ENCODE measurements around the gene FLNA.

The FLNA gene

DNA sequence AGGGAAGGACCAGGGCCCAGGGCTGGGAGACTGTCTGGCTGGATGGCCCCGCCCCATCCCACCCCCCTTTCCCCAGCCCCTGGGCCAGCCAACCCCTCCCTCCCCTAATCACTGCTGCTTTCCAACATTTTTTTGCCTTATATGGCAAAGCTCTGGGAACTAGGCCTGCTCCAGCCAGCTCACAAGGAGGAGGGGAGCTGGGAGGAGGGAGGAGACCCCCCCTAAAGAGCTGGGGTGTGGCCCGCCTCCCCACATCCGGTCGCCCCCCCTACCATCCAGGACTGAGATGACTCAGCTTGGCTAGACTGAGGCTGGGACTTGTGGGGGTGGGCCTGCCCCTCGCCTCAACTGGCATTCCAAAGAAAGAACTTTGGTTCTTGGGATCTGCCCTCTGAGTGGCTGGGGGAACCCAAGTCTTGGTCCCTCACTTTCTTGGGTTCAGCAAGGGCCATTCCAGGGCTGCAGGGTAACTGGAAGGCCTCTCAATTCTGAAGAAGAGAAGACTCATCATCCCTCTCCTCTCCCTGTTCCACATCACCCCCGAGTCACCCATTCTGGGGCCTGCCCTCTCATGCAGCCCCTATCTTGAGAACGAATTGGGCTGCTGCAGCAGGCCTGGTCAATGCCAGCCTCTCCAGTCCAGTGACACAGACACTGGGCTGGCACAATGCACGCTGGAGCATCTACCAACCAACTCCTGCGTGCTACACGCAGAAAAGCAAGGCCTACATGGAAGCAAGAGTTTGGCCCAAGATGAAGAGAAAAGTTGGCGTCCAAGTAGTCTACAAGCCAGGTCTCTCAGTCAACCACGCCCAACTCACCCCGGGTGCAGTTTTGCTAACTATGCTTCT lies 4.8 kb downstream of the FLNA start:
- TF ChIP-seq, protein P1, sequence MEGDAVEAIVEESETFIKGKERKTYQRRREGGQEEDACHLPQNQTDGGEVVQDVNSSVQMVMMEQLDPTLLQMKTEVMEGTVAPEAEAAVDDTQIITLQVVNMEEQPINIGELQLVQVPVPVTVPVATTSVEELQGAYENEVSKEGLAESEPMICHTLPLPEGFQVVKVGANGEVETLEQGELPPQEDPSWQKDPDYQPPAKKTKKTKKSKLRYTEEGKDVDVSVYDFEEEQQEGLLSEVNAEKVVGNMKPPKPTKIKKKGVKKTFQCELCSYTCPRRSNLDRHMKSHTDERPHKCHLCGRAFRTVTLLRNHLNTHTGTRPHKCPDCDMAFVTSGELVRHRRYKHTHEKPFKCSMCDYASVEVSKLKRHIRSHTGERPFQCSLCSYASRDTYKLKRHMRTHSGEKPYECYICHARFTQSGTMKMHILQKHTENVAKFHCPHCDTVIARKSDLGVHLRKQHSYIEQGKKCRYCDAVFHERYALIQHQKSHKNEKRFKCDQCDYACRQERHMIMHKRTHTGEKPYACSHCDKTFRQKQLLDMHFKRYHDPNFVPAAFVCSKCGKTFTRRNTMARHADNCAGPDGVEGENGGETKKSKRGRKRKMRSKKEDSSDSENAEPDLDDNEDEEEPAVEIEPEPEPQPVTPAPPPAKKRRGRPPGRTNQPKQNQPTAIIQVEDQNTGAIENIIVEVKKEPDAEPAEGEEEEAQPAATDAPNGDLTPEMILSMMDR (IDR thresholded peaks at IDR 0.05): no peak

DNA sequence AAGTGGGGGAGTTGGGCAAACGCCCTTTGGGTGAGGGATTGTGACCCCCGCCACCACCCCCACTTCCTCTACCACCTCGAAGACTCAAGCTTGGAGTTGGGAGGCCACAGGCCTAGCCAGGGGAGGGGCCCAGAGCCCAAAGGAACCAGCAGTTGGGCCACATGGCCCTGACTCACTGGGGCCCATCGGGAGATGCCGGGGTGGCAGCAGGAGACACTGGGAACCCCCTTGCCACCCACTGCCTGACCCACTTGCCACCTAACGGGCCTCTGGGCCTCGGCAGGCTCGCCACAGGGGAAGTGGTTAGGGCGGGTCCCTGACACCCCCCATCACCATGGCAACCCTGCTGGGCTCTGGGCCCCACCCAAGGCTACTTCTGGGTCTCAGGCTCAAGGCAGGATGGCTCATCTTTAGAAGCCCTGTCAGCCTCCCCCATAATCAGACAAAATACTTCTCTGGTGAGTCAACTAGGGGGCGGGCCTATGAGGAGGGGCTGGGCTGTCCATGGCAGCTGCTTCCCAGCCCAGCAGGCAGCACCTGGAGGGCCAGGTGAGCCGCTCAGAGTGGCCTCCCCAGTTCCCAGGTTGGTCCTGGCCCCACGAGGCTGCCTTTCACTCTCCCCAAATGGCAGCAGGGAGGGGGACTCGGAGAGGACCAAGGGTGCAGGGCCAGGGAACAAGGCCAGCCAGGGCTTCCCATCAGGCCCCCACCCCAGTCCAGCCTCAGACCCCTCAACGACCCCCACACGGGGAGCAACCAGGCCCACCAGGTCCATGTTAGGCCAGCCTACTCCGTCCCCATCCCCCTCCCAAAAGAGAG lies 5.6 kb downstream of the FLNA start:
- TF ChIP-seq, protein P1 (IDR thresholded peaks at IDR 0.05): no peak
- H3K27ac ChIP-seq: peak overlapping the region; percentile 47
- no peak overlapping the region for H3K4me2 ChIP-seq (ENCODE audit: low read length)
- no peak overlapping the region for H2AFZ ChIP-seq
- H3K36me3 ChIP-seq (ENCODE audit: control insufficient read depth, insufficient read depth, low read length): no peaks in the 10 kb centered on the region
- H3K27me3 ChIP-seq (ENCODE audit: control insufficient read depth, insufficient read depth, low read length): no peaks in the 10 kb centered on the region
- no peaks in the 10 kb centered on the region for H3K9me3 ChIP-seq (ENCODE audit: control insufficient read depth, low read length)
- no peak overlapping the region for H3K4me3 ChIP-seq (ENCODE audit: low read depth, low read length)
- H3K79me2 ChIP-seq: no peaks in the 10 kb centered on the region
- no peak overlapping the region for H3K9ac ChIP-seq
- H3K4me1 ChIP-seq: no peaks in the 10 kb centered on the region

More for the DNA sequence above, 4.8 kb downstream of the FLNA start:
- Histone ChIP-seq H3K27ac (peak overlapping the region; percentile 47), H3K4me1 (no peaks in the 10 kb centered on the region), H3K27me3 (ENCODE audit: control insufficient read depth, insufficient read depth, low read length) (no peaks in the 10 kb centered on the region), H3K9ac (no peak overlapping the region), H3K4me2 (ENCODE audit: low read length) (no peak overlapping the region), H3K36me3 (ENCODE audit: control insufficient read depth, insufficient read depth, low read length) (no peaks in the 10 kb centered on the region), H3K79me2 (no peaks in the 10 kb centered on the region), H3K4me3 (ENCODE audit: low read depth, low read length) (peak overlapping the region; percentile 9), H2AFZ (no peak overlapping the region), H3K9me3 (ENCODE audit: control insufficient read depth, low read length) (no peaks in the 10 kb centered on the region)

DNA sequence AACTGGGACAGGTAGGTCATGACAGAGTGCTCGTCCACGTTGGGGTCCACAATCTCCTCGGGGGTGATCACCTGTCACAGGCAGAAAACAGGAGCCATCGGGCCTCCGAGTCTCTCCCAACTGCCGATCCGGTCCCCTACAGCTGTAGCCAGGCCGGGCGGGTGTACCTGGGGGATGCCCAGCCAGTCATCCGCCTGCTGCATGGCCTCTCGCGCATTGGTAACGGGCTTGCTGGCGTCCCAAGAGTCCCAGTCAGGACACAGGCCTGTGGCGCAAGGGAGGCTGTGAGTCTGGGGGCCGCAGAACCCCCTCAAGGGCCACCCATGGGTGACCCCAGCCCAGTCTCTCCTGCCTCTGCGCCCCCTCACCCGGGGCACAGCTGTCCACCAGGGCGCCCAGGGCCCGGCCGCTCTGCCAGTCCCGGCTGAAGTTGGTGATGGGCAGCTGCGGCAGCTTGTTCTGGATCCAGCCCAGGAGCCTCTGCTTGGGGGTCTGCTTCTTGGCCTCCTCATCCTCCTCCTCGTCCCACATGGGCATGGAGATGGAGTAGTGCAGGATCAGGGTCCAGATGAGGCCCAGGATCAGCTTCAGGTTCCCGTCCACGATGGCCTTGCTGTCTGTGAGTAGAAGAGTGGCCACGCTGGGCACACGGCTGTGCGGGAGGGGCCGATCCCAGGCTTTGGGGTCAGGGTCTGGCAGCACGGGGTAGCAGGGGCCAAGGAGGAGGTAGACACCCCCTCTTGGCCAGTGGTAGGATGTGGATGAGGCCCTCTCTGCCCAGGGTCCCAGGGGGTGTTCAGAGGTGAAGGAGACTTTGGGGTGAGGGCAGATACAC lies 6.7 kb downstream of the FLNA start:
- H3K4me1 ChIP-seq: no peaks in the 10 kb centered on the region
- no peak overlapping the region for H3K4me2 ChIP-seq (ENCODE audit: low read length)
- no peaks in the 10 kb centered on the region for H3K79me2 ChIP-seq
- TF ChIP-seq, protein P1 (IDR thresholded peaks at IDR 0.05): no peak
- H3K27ac ChIP-seq: no peak overlapping the region
- no peaks in the 10 kb centered on the region for H3K27me3 ChIP-seq (ENCODE audit: control insufficient read depth, insufficient read depth, low read length)
- no peak overlapping the region for H3K9ac ChIP-seq
- H3K9me3 ChIP-seq (ENCODE audit: control insufficient read depth, low read length): no peaks in the 10 kb centered on the region
- H2AFZ ChIP-seq: no peak overlapping the region
- H3K36me3 ChIP-seq (ENCODE audit: control insufficient read depth, insufficient read depth, low read length): no peaks in the 10 kb centered on the region
- H3K4me3 ChIP-seq (ENCODE audit: low read depth, low read length): no peak overlapping the region

DNA sequence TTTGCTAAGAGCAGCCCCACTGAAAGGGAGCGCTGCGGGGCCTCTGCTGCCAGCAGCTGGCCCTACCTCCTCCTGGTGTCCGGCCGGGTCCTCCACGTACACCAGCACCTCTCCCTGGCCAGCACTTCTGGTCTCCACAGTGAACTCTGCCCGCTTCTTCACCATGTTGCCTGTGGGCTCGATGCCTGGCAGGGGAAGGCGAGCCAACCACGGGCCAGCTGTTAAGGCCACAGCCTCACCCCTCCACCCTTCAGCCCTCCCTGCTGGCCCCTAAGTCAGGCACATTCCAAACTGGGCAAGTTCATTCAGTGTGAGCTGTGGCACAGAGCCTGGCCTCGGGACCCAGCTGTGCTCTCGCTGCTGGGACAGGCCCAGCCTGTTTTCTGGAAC lies 7.8 kb downstream of the FLNA start:
- H3K36me3 ChIP-seq (ENCODE audit: control insufficient read depth, insufficient read depth, low read length): no peaks in the 10 kb centered on the region
- H3K9ac ChIP-seq: no peak overlapping the region
- H3K9me3 ChIP-seq (ENCODE audit: control insufficient read depth, low read length): no peaks in the 10 kb centered on the region
- no peaks in the 10 kb centered on the region for H3K27me3 ChIP-seq (ENCODE audit: control insufficient read depth, insufficient read depth, low read length)
- H3K79me2 ChIP-seq: no peaks in the 10 kb centered on the region
- no peak overlapping the region for H3K27ac ChIP-seq
- H3K4me2 ChIP-seq (ENCODE audit: low read length): no peak overlapping the region
- H2AFZ ChIP-seq: no peak overlapping the region
- no peaks in the 10 kb centered on the region for H3K4me1 ChIP-seq
- H3K4me3 ChIP-seq (ENCODE audit: low read depth, low read length): no peak overlapping the region
- TF ChIP-seq, protein P1 (IDR thresholded peaks at IDR 0.05): no peak

All from parathyroid adenoma (tissue), 2 donors.